ENCODE data around the gene RFX8. TPM values are rescaled to one million over a fixed set of nuclear protein-coding genes. Genes with fewer than 3 reads are reported as not detected.
"Not testable (repeated sequence)": the region's sequence is repeated elsewhere in the genome, so short reads cannot be mapped to it uniquely, and the experiment has no call there.

RFX8 gene
- total RNA-seq, 2 experiments from 2014 or later = 0.30 to 0.90 TPM

DNA sequence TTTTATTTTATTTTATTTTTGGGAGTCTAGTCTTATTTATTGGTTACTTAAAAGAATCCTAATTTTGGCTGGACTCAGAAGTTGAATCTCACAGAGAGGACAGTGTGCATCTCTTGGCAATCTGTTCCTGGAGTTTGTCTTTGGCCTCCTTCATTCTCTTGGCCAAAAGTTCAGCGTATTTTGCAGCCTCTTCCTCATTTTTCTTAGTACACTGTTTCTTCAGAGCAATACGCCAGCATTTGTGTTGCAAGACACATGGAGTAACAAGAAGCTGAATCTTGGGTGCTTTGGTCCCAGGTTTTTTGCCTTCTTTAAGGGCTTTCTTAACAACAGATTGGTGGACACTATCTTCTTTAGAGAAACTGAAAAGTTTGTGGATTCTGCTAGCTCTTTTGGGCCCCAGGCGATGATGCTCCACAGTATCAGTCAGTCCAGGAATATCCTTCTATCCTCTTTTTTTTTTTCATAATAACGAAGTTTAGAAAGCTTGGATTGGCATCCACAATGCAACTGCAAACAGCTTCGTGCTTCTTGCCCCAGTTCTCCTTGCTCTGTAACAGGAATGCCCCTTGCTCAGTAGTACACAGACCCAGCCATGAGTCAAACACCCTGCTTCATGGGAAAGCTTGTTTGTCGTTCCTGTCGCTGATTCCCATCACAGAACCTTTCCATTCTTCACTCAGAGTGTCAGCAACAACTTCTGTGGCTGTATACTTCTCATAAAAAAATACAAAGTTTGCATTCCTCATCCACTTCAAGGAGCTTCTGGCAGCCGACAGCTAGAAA lies 34.8 kb upstream of the RFX8 start:
- H3K4me3 Mint-ChIP-seq = no peak overlapping the region
- no peak overlapping the region for H3K27ac Mint-ChIP-seq
- no peaks in the 10 kb centered on the region for H3K36me3 Mint-ChIP-seq (ENCODE audit: low read depth)
- H3K27me3 Mint-ChIP-seq = no peaks in the 10 kb centered on the region
- POLR2A ChIA-PET = no interaction called here
- peaks cover 4% of the 10 kb centered on the region for H3K9me3 Mint-ChIP-seq (ENCODE audit: low read depth)
- CTCF ChIA-PET = interaction anchor here (0.6 kb wide), 1 partner anchor 92 kb away, joined by 3 read pairs; no protein-coding TSS in a partner anchor
- no peak for DNase-seq
- peaks cover 3% of the 10 kb centered on the region for H3K4me1 Mint-ChIP-seq
- no peak for ATAC-seq
- intact Hi-C loops (cut with DNase I, micrococcal nuclease) = no loop called here

DNA sequence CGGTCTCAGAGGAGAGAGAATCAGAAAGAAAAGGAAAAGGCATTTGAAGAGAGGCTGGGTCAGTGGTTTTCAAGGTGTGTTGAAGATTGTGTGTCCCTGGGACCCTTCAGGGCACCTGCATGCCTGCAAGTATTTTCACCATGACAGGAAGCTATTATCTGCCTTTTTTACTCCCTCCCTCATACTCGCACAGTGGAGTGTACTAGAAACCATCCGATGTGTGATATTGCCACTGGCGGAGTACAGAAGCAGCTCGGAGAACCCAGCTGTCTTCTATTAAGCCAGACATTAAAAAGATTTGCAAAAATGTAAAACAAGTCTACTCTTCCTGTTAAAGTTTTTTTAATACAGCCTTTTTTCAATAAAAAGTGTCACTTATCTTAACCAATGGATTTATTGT lies 33.7 kb upstream of the RFX8 start:
- ChIA-PET POLR2A (no interaction called here), CTCF (interaction anchor here (1.3 kb wide), 1 partner anchor 10 kb away, joined by 3 read pairs; no protein-coding TSS in a partner anchor)
- no peaks in the 10 kb centered on the region for H3K4me1 Mint-ChIP-seq
- H3K36me3 Mint-ChIP-seq (ENCODE audit: low read depth) = no peaks in the 10 kb centered on the region
- no peak overlapping the region for H3K4me3 Mint-ChIP-seq
- no peaks in the 10 kb centered on the region for H3K9me3 Mint-ChIP-seq (ENCODE audit: low read depth)
- ATAC-seq = no peak
- intact Hi-C loops (cut with DNase I, micrococcal nuclease) = no loop called here
- no peak overlapping the region for H3K27ac Mint-ChIP-seq
- no peak for DNase-seq
- H3K27me3 Mint-ChIP-seq = no peaks in the 10 kb centered on the region

DNA sequence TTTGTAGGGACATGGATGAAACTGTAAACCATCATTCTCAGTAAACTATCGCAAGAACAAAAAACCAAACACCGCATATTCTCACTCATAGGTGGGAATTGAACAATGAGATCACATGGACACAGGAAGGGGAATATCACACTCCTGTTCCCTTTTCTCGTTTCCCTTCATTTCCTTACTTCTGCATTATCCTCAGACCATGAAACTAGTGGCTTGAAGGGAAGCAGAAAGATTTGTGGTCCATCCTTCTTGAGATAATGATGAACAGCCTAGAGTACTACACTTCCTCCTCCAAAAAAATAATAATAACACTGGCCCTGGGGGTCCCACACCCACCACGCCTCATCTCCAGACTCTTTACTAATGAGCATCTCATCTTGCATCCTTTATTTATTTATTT lies 30.4 kb upstream of the RFX8 start:
- intact Hi-C loops (cut with DNase I, micrococcal nuclease); H3K4me3 Mint-ChIP-seq; ATAC-seq; DNase-seq; CTCF ChIA-PET; H3K36me3 Mint-ChIP-seq (ENCODE audit: low read depth); H3K27me3 Mint-ChIP-seq; POLR2A ChIA-PET; H3K9me3 Mint-ChIP-seq (ENCODE audit: low read depth); H3K27ac Mint-ChIP-seq: not testable (repeated sequence)
- peaks cover 12% of the 10 kb centered on the region for H3K4me1 Mint-ChIP-seq

DNA sequence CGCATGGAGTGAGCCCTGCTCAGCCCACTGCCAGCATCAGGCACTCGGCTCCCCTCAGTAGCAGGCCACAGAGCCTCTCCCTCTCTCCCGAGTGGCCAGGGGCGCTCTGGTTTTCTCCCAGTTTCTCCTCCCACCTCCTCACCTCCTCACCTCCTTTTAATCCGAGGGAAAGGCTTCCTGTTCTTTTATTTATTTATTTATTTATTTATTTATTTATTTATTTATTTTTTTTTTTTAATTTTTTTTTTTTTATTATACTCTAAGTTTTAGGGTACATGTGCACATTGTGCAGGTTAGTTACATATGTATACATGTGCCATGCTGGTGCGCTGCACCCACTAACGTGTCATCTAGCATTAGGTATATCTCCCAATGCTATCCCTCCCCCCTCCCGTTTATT lies 29.8 kb upstream of the RFX8 start:
- peaks cover 12% of the 10 kb centered on the region for H3K4me1 Mint-ChIP-seq
- H3K27me3 Mint-ChIP-seq; H3K27ac Mint-ChIP-seq; H3K9me3 Mint-ChIP-seq (ENCODE audit: low read depth); intact Hi-C loops (cut with DNase I, micrococcal nuclease); H3K4me3 Mint-ChIP-seq; H3K36me3 Mint-ChIP-seq (ENCODE audit: low read depth); ATAC-seq; POLR2A ChIA-PET; DNase-seq: not testable (repeated sequence)
- CTCF ChIA-PET = interaction anchor here (0.6 kb wide), 1 partner anchor 300 kb away, joined by 3 read pairs; no protein-coding TSS in a partner anchor

DNA sequence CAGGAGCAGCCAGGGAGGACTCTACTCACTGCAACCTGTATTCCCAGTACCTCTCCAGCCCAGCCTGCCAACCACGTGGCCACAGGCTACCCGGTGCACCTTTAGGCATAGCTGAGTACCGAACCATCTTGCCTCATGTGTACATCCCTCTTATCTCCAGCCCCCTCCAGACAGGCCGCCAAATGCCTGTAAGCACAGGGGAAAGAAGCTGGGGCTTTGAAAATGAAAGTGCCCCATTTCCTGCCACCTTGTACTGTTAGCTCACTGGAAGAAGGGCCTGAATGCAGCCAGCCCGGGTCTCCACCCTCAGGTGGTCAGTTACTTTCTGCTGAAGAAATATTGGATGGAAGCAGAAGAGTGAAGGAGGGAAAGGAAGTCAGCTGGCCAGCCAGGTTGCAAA lies 27.2 kb upstream of the RFX8 start:
- Mint-ChIP-seq H3K9me3 (ENCODE audit: low read depth) (no peaks in the 10 kb centered on the region), H3K27ac (no peak overlapping the region), H3K4me1 (peaks cover 12% of the 10 kb centered on the region), H3K36me3 (ENCODE audit: low read depth) (no peaks in the 10 kb centered on the region), H3K27me3 (no peaks in the 10 kb centered on the region), H3K4me3 (no peak overlapping the region)
- ChIA-PET POLR2A (no interaction called here), CTCF (interaction anchor here (0.7 to 0.8 kb wide), 3 partner anchors 12 to 364 kb away, joined by 3 to 5 read pairs (median 3); no protein-coding TSS in a partner anchor)
- peak; percentile 30 for ATAC-seq
- DNase-seq = no peak
- intact Hi-C loops (cut with DNase I, micrococcal nuclease) = no loop called here

DNA sequence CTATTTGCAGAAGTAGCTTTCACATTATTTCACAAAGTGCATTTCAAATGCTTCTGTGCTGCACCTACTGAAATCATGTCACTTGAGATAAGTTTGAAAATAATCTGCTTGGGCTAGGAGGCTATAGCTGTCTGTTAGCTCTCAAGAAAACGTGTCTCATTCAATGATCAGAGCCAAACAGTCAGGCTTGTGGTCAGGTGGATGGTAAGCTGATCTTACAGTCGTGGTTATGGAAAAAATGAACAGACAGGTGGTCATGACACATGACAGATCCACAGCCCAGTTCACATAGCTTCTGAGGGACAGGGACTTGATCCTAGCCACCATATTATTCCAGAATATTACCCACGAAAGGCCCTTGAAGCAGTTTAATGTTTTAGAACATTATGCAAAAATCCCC lies 26.5 kb upstream of the RFX8 start:
- peak; percentile 76 for ATAC-seq
- CTCF ChIA-PET = interaction anchor here (0.8 kb wide), 1 partner anchor 217 kb away, joined by 3 read pairs; no protein-coding TSS in a partner anchor
- intact Hi-C loops (cut with DNase I, micrococcal nuclease) = no loop called here
- Mint-ChIP-seq H3K27ac (no peak overlapping the region), H3K4me1 (peaks cover 12% of the 10 kb centered on the region), H3K9me3 (ENCODE audit: low read depth) (no peaks in the 10 kb centered on the region), H3K36me3 (ENCODE audit: low read depth) (no peaks in the 10 kb centered on the region), H3K27me3 (no peaks in the 10 kb centered on the region), H3K4me3 (no peak overlapping the region)
- POLR2A ChIA-PET = no interaction called here
- peak; percentile 25 for DNase-seq

DNA sequence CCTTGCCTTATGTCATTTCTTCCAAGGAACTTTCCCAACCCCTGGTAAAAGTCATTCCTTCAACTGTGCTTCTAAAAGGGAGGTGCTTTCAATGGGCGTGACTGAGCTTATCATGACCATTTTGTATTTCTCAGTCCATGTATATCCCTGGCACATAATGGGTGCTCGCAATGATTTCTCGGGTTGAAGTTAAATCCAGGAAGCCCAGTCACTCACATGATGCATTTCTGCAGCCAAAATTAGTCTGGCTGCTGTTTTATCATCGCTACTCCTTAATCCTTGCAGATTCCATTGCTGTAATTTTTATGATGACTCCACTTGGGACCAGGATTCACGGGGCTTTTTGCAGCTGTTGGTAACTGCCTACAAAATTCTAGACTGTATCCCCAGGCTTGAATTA lies 25.9 kb upstream of the RFX8 start:
- Mint-ChIP-seq H3K9me3 (ENCODE audit: low read depth) (no peaks in the 10 kb centered on the region), H3K36me3 (ENCODE audit: low read depth) (no peaks in the 10 kb centered on the region), H3K27me3 (no peaks in the 10 kb centered on the region), H3K4me1 (peaks cover 12% of the 10 kb centered on the region), H3K4me3 (no peak overlapping the region), H3K27ac (no peak overlapping the region)
- POLR2A ChIA-PET = no interaction called here
- DNase-seq (no peak), ATAC-seq (no peak)
- intact Hi-C loops (cut with DNase I, micrococcal nuclease) = no loop called here
- CTCF ChIA-PET = interaction anchor here (0.7 to 1.5 kb wide), 3 partner anchors 15 to 373 kb away, joined by 3 read pairs; no protein-coding TSS in a partner anchor

DNA sequence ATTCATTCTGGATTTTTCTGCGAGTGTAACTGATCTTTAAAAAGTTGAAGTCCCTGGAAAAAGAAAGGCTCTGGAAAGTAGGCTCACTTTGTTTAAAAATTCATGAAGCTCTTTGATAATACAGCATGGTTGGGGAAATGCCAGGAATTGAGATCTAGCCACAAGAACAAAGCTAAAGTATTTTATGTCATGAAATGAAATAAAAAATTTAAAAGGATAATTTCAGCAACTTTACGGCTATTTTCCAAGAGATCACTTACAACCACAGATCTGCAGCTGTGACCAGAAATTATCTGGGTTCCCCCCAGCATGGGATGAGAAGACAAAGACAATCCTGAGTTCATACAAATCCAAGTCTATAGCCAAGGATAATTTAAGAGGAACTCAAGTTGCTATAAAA lies 25.3 kb upstream of the RFX8 start:
- H3K27ac Mint-ChIP-seq = no peak overlapping the region
- POLR2A ChIA-PET = no interaction called here
- ATAC-seq (no peak), DNase-seq (no peak)
- no peaks in the 10 kb centered on the region for H3K36me3 Mint-ChIP-seq (ENCODE audit: low read depth)
- intact Hi-C loops (cut with DNase I, micrococcal nuclease) = no loop called here
- no peaks in the 10 kb centered on the region for H3K27me3 Mint-ChIP-seq
- CTCF ChIA-PET = interaction anchor here (1.5 kb wide), 1 partner anchor 14 kb away, joined by 3 read pairs; no protein-coding TSS in a partner anchor
- no peak overlapping the region for H3K4me3 Mint-ChIP-seq
- no peaks in the 10 kb centered on the region for H3K9me3 Mint-ChIP-seq (ENCODE audit: low read depth)
- peaks cover 12% of the 10 kb centered on the region for H3K4me1 Mint-ChIP-seq

DNA sequence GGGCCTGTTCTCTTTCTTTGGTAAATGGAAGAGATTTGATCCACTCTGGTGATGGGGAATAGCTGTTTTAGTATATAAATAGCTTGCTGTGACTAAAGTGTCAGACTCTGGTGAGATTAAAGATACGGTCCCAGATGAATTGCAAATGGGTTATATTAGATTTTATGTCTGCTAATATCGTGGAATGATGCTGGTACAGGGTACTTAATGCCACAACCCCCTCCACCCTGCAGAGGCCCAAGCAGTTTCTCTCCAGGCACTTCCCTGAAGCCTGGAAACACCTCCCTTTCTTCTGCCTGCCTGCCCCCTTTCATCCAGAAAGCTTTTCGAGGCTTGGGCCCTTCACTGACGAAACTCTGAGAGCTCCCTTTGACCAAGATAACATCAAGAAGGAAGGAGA lies 21.4 kb upstream of the RFX8 start:
- ChIA-PET POLR2A (no interaction called here), CTCF (no interaction called here)
- Mint-ChIP-seq H3K4me3 (no peak overlapping the region), H3K27ac (no peak overlapping the region), H3K36me3 (ENCODE audit: low read depth) (no peaks in the 10 kb centered on the region), H3K27me3 (no peaks in the 10 kb centered on the region), H3K4me1 (no peaks in the 10 kb centered on the region), H3K9me3 (ENCODE audit: low read depth) (no peaks in the 10 kb centered on the region)
- ATAC-seq (no peak), DNase-seq (no peak)
- intact Hi-C loops (cut with DNase I, micrococcal nuclease) = no loop called here

DNA sequence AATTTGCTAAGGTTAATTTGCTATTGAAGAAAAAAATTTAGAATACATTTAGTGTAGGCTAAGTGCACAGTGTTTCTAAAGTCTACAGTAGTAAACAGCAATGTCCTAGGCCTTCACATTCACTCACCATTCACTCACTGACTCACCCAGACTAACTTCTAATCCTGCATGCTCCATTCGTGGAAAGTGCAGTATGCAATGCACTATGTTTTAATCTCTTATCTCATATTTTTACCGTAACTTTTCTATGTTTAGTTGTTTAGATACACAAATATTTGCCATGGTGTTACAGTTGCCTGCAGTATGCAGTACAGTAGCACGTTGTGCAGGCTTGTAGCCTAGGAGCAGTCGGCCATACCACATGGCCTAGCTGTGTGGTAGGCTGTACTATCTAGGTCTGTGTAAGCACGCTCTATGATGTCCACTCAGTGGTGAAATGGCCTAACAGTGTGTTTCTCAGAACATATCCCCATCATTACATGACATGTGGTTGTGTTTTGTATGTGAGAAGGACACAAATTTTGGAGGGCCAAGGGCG lies 18.1 kb upstream of the RFX8 start:
- no peak overlapping the region for H3K4me3 Mint-ChIP-seq
- ChIA-PET POLR2A (no interaction called here), CTCF (no interaction called here)
- no peak overlapping the region for H3K27ac Mint-ChIP-seq
- H3K27me3 Mint-ChIP-seq = no peaks in the 10 kb centered on the region
- no peaks in the 10 kb centered on the region for H3K4me1 Mint-ChIP-seq
- intact Hi-C loops (cut with DNase I, micrococcal nuclease) = no loop called here
- DNase-seq (no peak), ATAC-seq (no peak)
- H3K36me3 Mint-ChIP-seq (ENCODE audit: low read depth) = no peaks in the 10 kb centered on the region
- H3K9me3 Mint-ChIP-seq (ENCODE audit: low read depth) = no peaks in the 10 kb centered on the region

DNA sequence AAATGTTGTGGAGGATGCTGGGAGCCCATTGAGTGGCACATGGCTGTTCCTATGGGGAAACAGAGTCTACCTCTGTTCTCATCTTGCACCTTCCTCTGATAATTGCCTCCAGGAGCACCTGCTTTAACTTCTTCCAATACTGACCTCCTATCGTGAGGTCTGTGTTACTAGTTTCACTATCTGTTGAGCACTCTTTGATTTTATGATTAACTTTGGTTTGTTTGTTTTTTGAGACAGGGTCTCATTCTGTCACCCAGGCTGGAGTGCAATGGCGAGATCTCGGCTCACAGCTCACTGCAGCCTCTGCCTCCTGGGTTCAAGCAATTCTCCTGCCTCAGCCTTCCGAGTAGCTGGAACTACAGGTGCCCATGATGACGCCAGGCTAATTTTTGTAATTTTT lies 12.1 kb upstream of the RFX8 start:
- Mint-ChIP-seq H3K36me3 (ENCODE audit: low read depth) (no peaks in the 10 kb centered on the region), H3K27ac (no peak overlapping the region), H3K27me3 (no peaks in the 10 kb centered on the region), H3K9me3 (ENCODE audit: low read depth) (no peaks in the 10 kb centered on the region), H3K4me3 (no peak overlapping the region), H3K4me1 (peaks cover 19% of the 10 kb centered on the region)
- ChIA-PET CTCF (interaction anchor here (0.6 to 1.5 kb wide), 8 partner anchors 9 to 892 kb away, joined by 3 to 5 read pairs (median 3); no protein-coding TSS in a partner anchor), POLR2A (interaction anchor here (1.7 kb wide), 1 partner anchor 12 kb away, joined by 7 read pairs; the partner anchor contains the start of gene RFX8)
- intact Hi-C loops (cut with DNase I, micrococcal nuclease) = no loop called here
- no peak for ATAC-seq
- no peak for DNase-seq

DNA sequence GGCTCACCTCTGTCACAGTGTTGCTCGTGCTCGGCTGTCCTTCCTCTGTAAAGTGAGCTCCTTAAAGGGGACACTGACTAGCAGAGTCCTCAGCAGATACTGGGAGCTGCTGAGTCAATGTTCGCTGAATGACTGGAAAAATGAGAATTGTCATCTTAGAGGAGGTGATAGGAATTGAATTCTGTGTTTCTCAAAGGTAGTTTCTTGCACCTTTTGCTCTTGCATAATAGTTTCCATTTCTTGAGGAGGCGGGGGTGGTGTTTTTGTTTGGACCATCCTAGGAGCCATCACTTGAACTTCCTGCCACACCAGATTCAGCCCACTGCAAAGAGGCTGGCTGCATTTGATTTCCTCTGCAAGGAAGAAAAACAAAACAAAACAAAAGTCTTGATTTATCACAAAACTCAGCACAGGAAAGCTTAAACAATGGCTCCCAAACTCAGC lies 11.4 kb upstream of the RFX8 start:
- CTCF ChIA-PET = interaction anchor here (0.6 to 1.5 kb wide), 6 partner anchors 8 to 443 kb away, joined by 3 to 5 read pairs (median 4); no protein-coding TSS in a partner anchor
- Mint-ChIP-seq H3K4me3 (no peak overlapping the region), H3K4me1 (peaks cover 19% of the 10 kb centered on the region), H3K9me3 (ENCODE audit: low read depth) (no peaks in the 10 kb centered on the region), H3K27me3 (no peaks in the 10 kb centered on the region), H3K27ac (peak overlapping the region; percentile 44), H3K36me3 (ENCODE audit: low read depth) (no peaks in the 10 kb centered on the region)
- intact Hi-C loops (cut with DNase I, micrococcal nuclease) = no loop called here
- DNase-seq (peak; percentile 51), ATAC-seq (peak; percentile 91)
- POLR2A ChIA-PET = interaction anchor here (1.7 kb wide), 1 partner anchor 11 kb away, joined by 7 read pairs; the partner anchor contains the start of gene RFX8
